Right lobe of liver (tissue), 4 donors: ENCODE results near the gene MAL.

Experiments used
- POLR2A ChIP-seq: fragments of 450-650 bp; IDR thresholded peaks from one replicate; pipeline ENCODE4 v1.6.1; 2017; ENCODE audit warnings: antibody characterized with exemption, mild to moderate bottlenecking
- TF ChIP-seq, protein P1 (sequence below), 4 donors: fragments of 200-600 bp in 3 of 4; fragments of 450-650 bp in 1 of 4; IDR thresholded peaks; one replicate each; pipeline versions ENCODE4 v1.5.1 to v1.8.0; 2016 to 2022; ENCODE audit warnings: antibody characterized with exemption in 4 of 4, mild to moderate bottlenecking in 2 of 4
- donor health status: DM: no; HTN: no; CAD: no.
- donor health status: DM: no; HTN: no; CAD: no.
- donor health status: DM: no; HTN: yes; CAD: no.

DNA sequence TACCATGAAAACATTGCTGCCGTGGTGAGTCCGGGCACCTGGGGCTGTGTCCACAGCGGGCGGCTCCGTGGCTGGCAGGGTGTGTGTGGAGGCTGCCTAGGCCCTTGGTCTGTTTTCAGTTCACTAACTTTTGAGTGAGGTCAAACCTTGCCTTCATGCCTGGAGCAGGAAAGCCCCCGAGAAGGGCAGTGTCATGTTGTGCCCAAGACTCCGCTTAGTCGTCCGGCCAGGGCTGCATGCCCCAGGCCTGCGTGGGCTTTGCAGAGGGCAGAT is 24.1 kb downstream of the MAL start:
- TF ChIP-seq, protein P1, sequence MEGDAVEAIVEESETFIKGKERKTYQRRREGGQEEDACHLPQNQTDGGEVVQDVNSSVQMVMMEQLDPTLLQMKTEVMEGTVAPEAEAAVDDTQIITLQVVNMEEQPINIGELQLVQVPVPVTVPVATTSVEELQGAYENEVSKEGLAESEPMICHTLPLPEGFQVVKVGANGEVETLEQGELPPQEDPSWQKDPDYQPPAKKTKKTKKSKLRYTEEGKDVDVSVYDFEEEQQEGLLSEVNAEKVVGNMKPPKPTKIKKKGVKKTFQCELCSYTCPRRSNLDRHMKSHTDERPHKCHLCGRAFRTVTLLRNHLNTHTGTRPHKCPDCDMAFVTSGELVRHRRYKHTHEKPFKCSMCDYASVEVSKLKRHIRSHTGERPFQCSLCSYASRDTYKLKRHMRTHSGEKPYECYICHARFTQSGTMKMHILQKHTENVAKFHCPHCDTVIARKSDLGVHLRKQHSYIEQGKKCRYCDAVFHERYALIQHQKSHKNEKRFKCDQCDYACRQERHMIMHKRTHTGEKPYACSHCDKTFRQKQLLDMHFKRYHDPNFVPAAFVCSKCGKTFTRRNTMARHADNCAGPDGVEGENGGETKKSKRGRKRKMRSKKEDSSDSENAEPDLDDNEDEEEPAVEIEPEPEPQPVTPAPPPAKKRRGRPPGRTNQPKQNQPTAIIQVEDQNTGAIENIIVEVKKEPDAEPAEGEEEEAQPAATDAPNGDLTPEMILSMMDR (IDR thresholded peaks at IDR 0.05) = no peak
- TF ChIP-seq POLR2A = no peak
